IgD-negative memory B cell (primary cell): ENCODE measurements around the gene MAD1L1. TPM values are rescaled to one million over a fixed set of nuclear protein-coding genes. Genes with fewer than 3 reads are reported as not detected.

Experiments used
- H3K27ac Mint-ChIP-seq, 3 donors: one replicate each; pipeline ENCODE4 v1.8.0; 2020 to 2022; ENCODE audit warnings: mild to moderate bottlenecking in 3 of 3, mixed read lengths in 3 of 3, moderate library complexity in 1 of 3
- H3K27me3 Mint-ChIP-seq: one replicate; pipeline ENCODE4 v1.8.0; 2021; ENCODE audit warnings: mixed read lengths
- H3K36me3 Mint-ChIP-seq: one replicate; pipeline ENCODE4 v1.8.0; 2020; ENCODE audit warnings: mild to moderate bottlenecking, mixed read lengths
- H3K4me1 Mint-ChIP-seq, 3 donors: one replicate each; pipeline ENCODE4 v1.8.0; 2020 to 2022; ENCODE audit warnings: mixed read lengths in 3 of 3, mild to moderate bottlenecking in 1 of 3
- H3K4me3 Mint-ChIP-seq, 4 donors: one replicate each; pipeline ENCODE4 v1.8.0; 2020 to 2022; ENCODE audit warnings: mild to moderate bottlenecking in 4 of 4, mixed read lengths in 4 of 4, moderate library complexity in 3 of 4
- H3K9me3 Mint-ChIP-seq, 3 donors: one replicate each; pipeline ENCODE4 v1.8.0; 2020 to 2021; ENCODE audit warnings: mixed read lengths in 3 of 3, mild to moderate bottlenecking in 1 of 3
- polyA plus RNA-seq: library from polyadenylated mRNA; unstranded; fragments of 300-500 nt; fragmentation: Illumina TruSeq; gene quantifications from one replicate; pipeline ENCODE4 v1.2.3, GENCODE V29; 2021

MAD1L1 gene
- polyA plus RNA-seq, 1 donor from 2014 or later = 133 TPM

DNA sequence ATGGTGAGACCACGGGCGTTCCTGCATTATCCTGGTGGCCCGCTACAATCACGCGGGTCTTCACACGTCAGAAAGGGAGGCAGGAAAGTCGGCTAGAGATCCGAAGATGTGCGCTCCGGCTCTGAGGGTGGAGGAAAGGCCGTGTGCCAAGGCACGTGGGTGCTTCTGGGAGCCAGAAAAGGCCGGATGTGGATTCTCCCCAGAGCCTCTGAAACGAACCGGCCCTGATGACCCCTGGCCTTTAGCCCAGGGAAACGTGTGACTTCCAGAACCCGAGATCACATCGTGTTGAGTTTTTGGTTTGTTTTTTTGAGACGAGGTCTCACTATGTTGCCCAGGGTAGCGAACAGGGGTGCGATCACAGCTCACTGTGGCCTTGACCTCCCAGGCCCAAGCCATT is 318.4 kb downstream of the MAD1L1 start:
- peaks cover 1% of the 10 kb centered on the region for H3K36me3 Mint-ChIP-seq
- H3K9me3 Mint-ChIP-seq = no peaks in the 10 kb centered on the region
- H3K27me3 Mint-ChIP-seq = no peaks in the 10 kb centered on the region
- H3K4me1 Mint-ChIP-seq = peaks cover 0 to 5% (median 5%) of the 10 kb centered on the region in 3 donors
- H3K27ac Mint-ChIP-seq = no peak overlapping the region
- no peak overlapping the region for H3K4me3 Mint-ChIP-seq

GRCh38 chr7:1913466-1914282 is 319.1 kb downstream of the MAD1L1 start:
- Mint-ChIP-seq H3K27me3 (no peaks in the 10 kb centered on the region), H3K4me3 (no peak overlapping the region), H3K4me1 (peaks cover 0 to 5% (median 5%) of the 10 kb centered on the region in 3 donors), H3K27ac (no peak overlapping the region), H3K9me3 (no peaks in the 10 kb centered on the region), H3K36me3 (peaks cover 1% of the 10 kb centered on the region)

DNA sequence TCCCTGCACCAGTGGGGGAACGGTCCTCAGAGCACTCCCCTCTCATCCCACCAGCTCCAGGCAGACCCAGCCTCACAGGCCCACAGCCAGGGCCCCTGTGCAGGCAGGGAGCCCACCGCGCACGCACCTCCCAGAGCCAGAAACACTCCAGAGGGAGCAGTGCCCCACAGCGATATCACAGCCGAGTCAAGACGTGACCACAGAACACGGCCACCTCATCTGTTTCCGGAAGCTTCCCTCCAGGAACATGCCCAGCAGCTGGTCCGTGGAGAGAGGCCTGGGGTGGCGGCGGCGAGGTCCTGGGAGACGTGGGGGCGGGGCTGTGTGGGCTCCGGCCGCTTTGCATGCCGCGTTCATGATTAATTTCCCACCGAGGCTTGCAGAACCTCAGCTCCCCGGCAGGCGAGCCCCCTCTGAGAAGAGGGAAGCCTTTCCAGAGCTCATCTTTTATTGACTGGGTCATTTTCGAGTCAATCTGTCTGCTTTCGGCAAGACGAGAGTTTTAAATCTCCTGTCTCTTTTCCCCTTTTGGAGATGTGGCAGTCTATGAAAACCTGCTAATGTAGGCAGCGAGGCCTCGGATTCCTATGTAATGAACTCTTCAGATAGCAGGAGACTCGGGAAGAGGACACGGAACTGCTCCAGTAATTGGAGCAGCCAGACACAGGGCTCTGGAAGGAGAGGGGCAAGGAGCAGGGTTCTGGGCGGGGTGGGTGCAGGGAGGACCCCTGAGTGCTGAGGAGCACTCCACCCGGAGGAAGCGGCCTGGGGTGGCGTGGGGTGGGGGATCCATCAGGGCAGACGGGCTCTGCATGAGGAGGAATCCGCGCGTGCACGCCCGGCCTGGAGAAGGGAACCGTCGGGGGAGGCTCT is 319.9 kb downstream of the MAD1L1 start:
- peaks cover 0 to 5% (median 5%) of the 10 kb centered on the region in 3 donors for H3K4me1 Mint-ChIP-seq
- no peaks in the 10 kb centered on the region for H3K27me3 Mint-ChIP-seq
- H3K4me3 Mint-ChIP-seq = no peak overlapping the region
- H3K36me3 Mint-ChIP-seq = peaks cover 1% of the 10 kb centered on the region
- H3K27ac Mint-ChIP-seq = no peak overlapping the region
- H3K9me3 Mint-ChIP-seq = no peaks in the 10 kb centered on the region

DNA sequence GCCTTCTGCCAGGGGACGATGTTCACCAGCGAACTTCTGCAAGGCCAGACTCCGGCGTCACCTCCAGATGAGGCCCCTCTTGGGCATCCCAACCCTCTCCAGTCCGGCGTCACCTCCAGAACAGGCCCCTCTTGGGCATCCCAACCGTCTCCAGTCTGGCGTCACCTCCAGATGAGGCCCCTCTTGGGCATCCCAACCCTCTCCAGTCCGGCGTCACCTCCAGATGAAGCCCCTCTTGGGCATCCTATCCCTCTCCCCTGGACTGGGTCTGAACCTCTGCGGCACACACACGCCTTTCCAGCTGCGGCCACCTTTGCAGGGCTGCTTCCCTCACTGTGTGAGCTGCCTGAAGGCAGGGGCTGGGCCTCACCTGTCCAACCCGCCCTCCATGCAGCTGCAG is 321.2 kb downstream of the MAD1L1 start:
- Mint-ChIP-seq H3K36me3 (peaks cover 1% of the 10 kb centered on the region), H3K27ac (peak overlapping the region in 1 of 3 donors; percentile 78), H3K4me1 (peaks cover 0 to 5% (median 3%) of the 10 kb centered on the region in 3 donors), H3K27me3 (no peaks in the 10 kb centered on the region), H3K9me3 (no peaks in the 10 kb centered on the region), H3K4me3 (no peak overlapping the region)

GRCh38 chr7:1910827-1911226 is 321.9 kb downstream of the MAD1L1 start:
- Mint-ChIP-seq H3K4me3 (no peak overlapping the region), H3K27ac (peak overlapping the region in 1 of 3 donors; percentile 78), H3K27me3 (no peaks in the 10 kb centered on the region), H3K4me1 (peaks cover 0 to 3% (median 3%) of the 10 kb centered on the region in 3 donors), H3K36me3 (peaks cover 3% of the 10 kb centered on the region), H3K9me3 (no peaks in the 10 kb centered on the region)

- Mint-ChIP-seq H3K4me1 (peaks cover 0 to 3% (median 3%) of the 10 kb centered on the region in 3 donors), H3K36me3 (peaks cover 3% of the 10 kb centered on the region), H3K27ac (no peak overlapping the region), H3K4me3 (no peak overlapping the region), H3K9me3 (no peaks in the 10 kb centered on the region), H3K27me3 (no peaks in the 10 kb centered on the region)
Measured at GRCh38 chr7:1910081-1910685, 322.6 kb downstream of the MAD1L1 start.

GRCh38 chr7:1909476-1909875 is 323.3 kb downstream of the MAD1L1 start:
- peaks cover 0 to 3% (median 3%) of the 10 kb centered on the region in 3 donors for H3K4me1 Mint-ChIP-seq
- no peaks in the 10 kb centered on the region for H3K27me3 Mint-ChIP-seq
- no peak overlapping the region for H3K27ac Mint-ChIP-seq
- H3K36me3 Mint-ChIP-seq = peaks cover 3% of the 10 kb centered on the region
- H3K4me3 Mint-ChIP-seq = no peak overlapping the region
- H3K9me3 Mint-ChIP-seq = no peaks in the 10 kb centered on the region

DNA sequence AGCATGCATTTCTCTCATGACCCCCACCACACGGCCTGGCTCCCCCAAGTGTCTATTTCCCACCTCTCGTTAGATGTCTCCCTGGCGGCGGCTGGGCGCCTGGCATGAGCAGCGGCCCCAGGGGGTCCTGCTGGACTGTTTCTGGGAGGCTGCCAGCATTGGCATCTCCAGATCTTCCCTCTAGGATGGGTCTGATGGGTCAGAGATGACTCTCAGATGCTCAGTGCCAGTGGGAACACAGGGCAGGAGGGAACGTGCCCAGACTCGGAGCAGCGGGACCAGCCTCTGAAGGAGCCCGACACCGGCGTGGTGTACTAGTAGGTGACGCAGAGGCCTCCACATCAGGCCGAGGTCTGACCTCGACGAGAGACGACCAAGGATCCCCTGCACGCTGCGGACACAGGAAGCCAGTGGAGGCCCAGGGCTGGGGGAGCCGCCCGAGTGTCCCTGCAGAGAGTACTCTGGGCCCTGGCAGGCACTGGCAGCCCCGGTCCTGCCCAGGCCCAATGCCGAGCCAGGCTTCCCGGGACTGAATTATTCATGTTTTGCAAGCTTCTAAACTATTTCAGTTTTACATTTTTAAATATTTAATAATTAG is 323.8 kb downstream of the MAD1L1 start:
- H3K4me1 Mint-ChIP-seq = peaks cover 0 to 3% (median 0%) of the 10 kb centered on the region in 3 donors
- H3K9me3 Mint-ChIP-seq = no peaks in the 10 kb centered on the region
- peaks cover 3% of the 10 kb centered on the region for H3K36me3 Mint-ChIP-seq
- H3K27ac Mint-ChIP-seq = peak overlapping the region in 1 of 3 donors; percentile 43
- H3K4me3 Mint-ChIP-seq = no peak overlapping the region
- H3K27me3 Mint-ChIP-seq = no peaks in the 10 kb centered on the region

GRCh38 chr7:1907751-1908365 is 324.9 kb downstream of the MAD1L1 start:
- no peak overlapping the region for H3K4me3 Mint-ChIP-seq
- H3K36me3 Mint-ChIP-seq = peaks cover 2% of the 10 kb centered on the region
- peaks cover 0 to under 1% (median 0%) of the 10 kb centered on the region in 3 donors for H3K4me1 Mint-ChIP-seq
- no peaks in the 10 kb centered on the region for H3K27me3 Mint-ChIP-seq
- H3K9me3 Mint-ChIP-seq = no peaks in the 10 kb centered on the region
- no peak overlapping the region for H3K27ac Mint-ChIP-seq

GRCh38 chr7:1906988-1907745 is 325.6 kb downstream of the MAD1L1 start:
- H3K9me3 Mint-ChIP-seq = no peaks in the 10 kb centered on the region
- peaks cover 2% of the 10 kb centered on the region for H3K36me3 Mint-ChIP-seq
- no peak overlapping the region for H3K27ac Mint-ChIP-seq
- H3K4me3 Mint-ChIP-seq = no peak overlapping the region
- no peaks in the 10 kb centered on the region for H3K27me3 Mint-ChIP-seq
- no peaks in the 10 kb centered on the region for H3K4me1 Mint-ChIP-seq

GRCh38 chr7:1906087-1906830 is 326.5 kb downstream of the MAD1L1 start:
- Mint-ChIP-seq H3K27me3 (no peaks in the 10 kb centered on the region), H3K36me3 (peaks cover 2% of the 10 kb centered on the region), H3K4me3 (no peak overlapping the region)

DNA sequence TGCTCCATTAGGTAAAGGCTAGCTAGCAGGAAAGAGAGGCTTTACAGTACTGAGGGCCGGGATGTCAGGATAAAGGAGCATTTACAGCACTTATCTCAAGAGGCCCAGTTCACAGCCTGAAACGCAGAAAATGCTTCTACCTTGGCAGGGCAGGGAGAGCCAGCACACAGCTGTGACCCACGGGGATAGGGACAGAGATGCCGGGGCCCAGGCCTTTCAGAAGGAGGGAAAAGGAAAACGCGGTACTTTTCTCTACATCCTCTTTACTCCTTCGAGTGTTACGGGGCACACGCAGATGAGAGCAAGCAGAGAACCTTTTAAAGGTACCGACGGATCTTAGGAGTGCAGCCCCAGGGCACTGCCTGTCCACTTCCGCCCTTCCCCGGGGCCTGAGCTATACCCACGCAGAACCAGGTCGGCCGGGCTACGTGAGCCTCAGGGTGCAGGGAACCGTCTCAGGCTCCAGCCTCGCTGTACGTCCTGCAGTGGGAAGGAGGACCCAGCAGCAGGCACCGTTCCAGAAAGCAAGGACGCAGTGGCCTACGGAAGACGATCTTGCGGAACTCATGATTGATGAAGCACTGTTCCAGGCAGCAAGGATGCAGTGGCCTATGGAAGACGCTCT is 330.4 kb downstream of the MAD1L1 start:
- Mint-ChIP-seq H3K27me3 (no peaks in the 10 kb centered on the region), H3K36me3 (peaks cover 5% of the 10 kb centered on the region), H3K27ac (no peak overlapping the region), H3K4me3 (no peak overlapping the region), H3K9me3 (no peaks in the 10 kb centered on the region), H3K4me1 (no peaks in the 10 kb centered on the region)

More at GRCh38 chr7:1906087-1906830, 326.5 kb downstream of the MAD1L1 start:
- H3K4me1 Mint-ChIP-seq = no peaks in the 10 kb centered on the region
- H3K9me3 Mint-ChIP-seq = no peaks in the 10 kb centered on the region
- H3K27ac Mint-ChIP-seq = no peak overlapping the region
